IMR-90 (cell line): Measurements from ENCODE around the gene EPHB1. TPM values are rescaled to one million over a fixed set of nuclear protein-coding genes. Genes with fewer than 3 reads are reported as not detected.

Experiments used
- ATAC-seq: fragments of 200-7000 bp; cut with Tn5 transposase; 2 replicates; pipeline ENCODE4 v1.9.1; 2020; ENCODE audit warnings: low read depth, mild to moderate bottlenecking, moderate library complexity
- BruUV-seq: library from RNA; stranded (reverse); fragments of 400-500 nt; replicated peaks from 2 replicates; lab custom pipeline; 2021; lab: Mats Ljungman, UMichigan
- CTCF ChIA-PET: fragments of 300-600 bp; formaldehyde crosslinking; extraction: SDS; loops from one replicate; lab custom pipeline; 2021; ENCODE audit warnings: antibody characterized with exemption; lab: Yijun Ruan, JAX
- POLR2A ChIA-PET: fragments of 300-600 bp; sonication (Branson Sonifier 250); formaldehyde crosslinking; loops from one replicate; lab custom pipeline; 2022; ENCODE audit warnings: antibody characterized with exemption; ENCODE audit not compliant: unreplicated experiment; lab: Charles Lee
- DNase-seq: peaks from one replicate; pipeline ENCODE4 v3.0.0; 2013
- H2AFZ ChIP-seq: replicated peaks from 2 replicates; pipeline ENCODE3; 2013; ENCODE audit warnings: low read length, mild to moderate bottlenecking; ENCODE audit not compliant: poor library complexity
- H2AK5ac ChIP-seq: 2 replicates; pipeline ENCODE4 v1.6.1; 2013; ENCODE audit warnings: low read depth, low read length, inconsistent platforms
- H2AK9ac ChIP-seq: replicated peaks from 2 replicates; pipeline ENCODE3; 2013; ENCODE audit warnings: mild to moderate bottlenecking, low read depth, low read length, moderate library complexity; ENCODE audit not compliant: poor library complexity
- H2BK120ac ChIP-seq: 2 replicates; pipeline ENCODE4 v1.6.1; 2013; ENCODE audit warnings: low read depth, low read length, inconsistent platforms
- H2BK15ac ChIP-seq: 3 replicates; pipeline ENCODE4 v1.6.1; 2013; ENCODE audit warnings: low read depth, low read length, inconsistent platforms
- H2BK20ac ChIP-seq: 2 replicates; pipeline ENCODE4 v1.6.1; 2013; ENCODE audit warnings: low read depth, mild to moderate bottlenecking, inconsistent platforms, low read length, moderate library complexity
- H2BK5ac ChIP-seq: 2 replicates; pipeline ENCODE4 v1.6.1; 2013; ENCODE audit warnings: mild to moderate bottlenecking, low read depth, low read length, inconsistent platforms; ENCODE audit not compliant: poor library complexity, severe bottlenecking
- H3K14ac ChIP-seq: replicated peaks from 2 replicates; pipeline ENCODE4 v1.6.1; 2013; ENCODE audit warnings: low read depth, low read length, inconsistent platforms
- H3K18ac ChIP-seq: 2 replicates; pipeline ENCODE4 v1.6.1; 2013; ENCODE audit warnings: low read depth, low read length, control low read depth
- H3K23ac ChIP-seq: 2 replicates; pipeline ENCODE4 v1.6.1; 2013; ENCODE audit warnings: low read depth, low read length, inconsistent platforms
- H3K27ac ChIP-seq: 2 replicates; pipeline ENCODE4 v1.5.1; 2013; ENCODE audit warnings: mild to moderate bottlenecking, control low read depth, low read length; ENCODE audit not compliant: insufficient read depth
- H3K27me3 ChIP-seq: 2 replicates; pipeline ENCODE4 v1.6.1; 2013; ENCODE audit warnings: low read length; ENCODE audit not compliant: control insufficient read depth, insufficient read depth
- H3K36me3 ChIP-seq: 2 replicates; pipeline ENCODE4 v1.6.1; 2013; ENCODE audit warnings: low read length, mixed read lengths; ENCODE audit not compliant: control insufficient read depth, insufficient read depth
- H3K4ac ChIP-seq: 2 replicates; pipeline ENCODE4 v1.6.1; 2013; ENCODE audit warnings: low read depth, low read length, inconsistent platforms
- H3K4me1 ChIP-seq: 2 replicates; pipeline ENCODE4 v1.6.1; 2013; ENCODE audit warnings: low read length, mixed read lengths; ENCODE audit not compliant: control insufficient read depth, insufficient read depth
- H3K4me2 ChIP-seq: 2 replicates; pipeline ENCODE4 v1.6.1; 2013; ENCODE audit warnings: low read depth, mild to moderate bottlenecking, control low read depth, low read length, moderate library complexity
- H3K4me3 ChIP-seq: 2 replicates; pipeline ENCODE4 v1.5.1; 2013; ENCODE audit warnings: low read depth, mild to moderate bottlenecking, control low read depth, low read length, moderate library complexity; ENCODE audit not compliant: insufficient read depth
- H3K56ac ChIP-seq: 2 replicates; pipeline ENCODE4 v1.6.1; 2013; ENCODE audit warnings: low read length, inconsistent platforms; ENCODE audit not compliant: insufficient read depth; ENCODE audit errors: extremely low read depth
- H3K79me1 ChIP-seq, 2 experiments: 2 replicates each; pipeline ENCODE4 v1.6.1; 2013; ENCODE audit warnings: low read length in 2 of 2, inconsistent platforms in 1 of 2, low read depth in 1 of 2
- H3K9ac ChIP-seq: 2 replicates; pipeline ENCODE4 v1.6.1; 2013; ENCODE audit warnings: low read depth, low read length, control low read depth
- H3K9me1 ChIP-seq: 2 replicates; pipeline ENCODE4 v1.6.1; 2013; ENCODE audit warnings: low read length, inconsistent platforms; ENCODE audit not compliant: insufficient read depth
- H3K9me3 ChIP-seq: 2 replicates; pipeline ENCODE4 v1.6.1; 2013; ENCODE audit warnings: low read length; ENCODE audit not compliant: control insufficient read depth, insufficient read depth
- H4K20me1 ChIP-seq: 2 replicates; pipeline ENCODE4 v1.6.1; 2013; ENCODE audit warnings: low read length, inconsistent platforms; ENCODE audit not compliant: insufficient read depth
- H4K5ac ChIP-seq: 2 replicates; pipeline ENCODE4 v1.6.1; 2013; ENCODE audit warnings: mild to moderate bottlenecking, low read depth, low read length, control low read depth
- H4K8ac ChIP-seq, 2 experiments: 2 replicates each; pipeline ENCODE4 v1.6.1; 2013; ENCODE audit warnings: low read depth in 2 of 2, low read length in 2 of 2, control low read depth in 1 of 2, inconsistent platforms in 1 of 2
- H4K91ac ChIP-seq: 2 replicates; pipeline ENCODE4 v1.6.1; 2013; ENCODE audit warnings: low read depth, low read length, inconsistent platforms; ENCODE audit not compliant: insufficient read depth
- BHLHE40 ChIP-seq: fragments of 150-350 bp; IDR thresholded peaks from 2 replicates; pipeline ENCODE4 v1.6.1; 2016; ENCODE audit warnings: mild to moderate bottlenecking, low read depth, low read length
- CEBPB ChIP-seq: IDR thresholded peaks from 2 replicates; pipeline ENCODE4 v1.6.1; 2012; ENCODE audit warnings: low read depth, low read length, improper control_type of control experiment
- CHD1 ChIP-seq: IDR thresholded peaks from 2 replicates; pipeline ENCODE4 v1.6.1; 2012; ENCODE audit warnings: low read depth, low read length, improper control_type of control experiment
- ELK1 ChIP-seq: fragments of 150-350 bp; IDR thresholded peaks from 2 replicates; pipeline ENCODE4 v1.6.1; 2016; ENCODE audit warnings: low read depth, mild to moderate bottlenecking, low read length, moderate library complexity, borderline replicate concordance
- MAFK ChIP-seq: IDR thresholded peaks from 2 replicates; pipeline ENCODE4 v1.6.1; 2012; ENCODE audit warnings: low read depth, low read length, improper control_type of control experiment
- MXI1 ChIP-seq: IDR thresholded peaks from 2 replicates; pipeline ENCODE4 v1.6.1; 2012; ENCODE audit warnings: low read depth, mild to moderate bottlenecking, low read length, moderate library complexity, borderline replicate concordance
- NFE2L2 ChIP-seq: fragments of 150-350 bp; IDR thresholded peaks from 2 replicates; pipeline ENCODE4 v1.6.1; 2016; ENCODE audit warnings: low read depth, mild to moderate bottlenecking, low read length
- POLR2A ChIP-seq: IDR thresholded peaks from 2 replicates; pipeline ENCODE4 v1.6.1; 2012; ENCODE audit warnings: mild to moderate bottlenecking, low read depth, low read length
- RAD21 ChIP-seq: IDR thresholded peaks from 2 replicates; pipeline ENCODE4 v1.6.1; 2012; ENCODE audit warnings: low read length, improper control_type of control experiment
- RCOR1 ChIP-seq: IDR thresholded peaks from 2 replicates; pipeline ENCODE4 v1.6.1; 2012; ENCODE audit warnings: mild to moderate bottlenecking, low read length, improper control_type of control experiment; ENCODE audit not compliant: insufficient replicate concordance
- USF2 ChIP-seq: fragments of 150-350 bp; IDR thresholded peaks from 2 replicates; pipeline ENCODE4 v1.6.1; 2017; ENCODE audit warnings: mild to moderate bottlenecking, antibody characterized with exemption, low read length, low read depth
- WGBS, 2 experiments: methylation state at CpG; one replicate each; pipeline versions ENCODE4 v1.1.5 to v1.1.7; 2013; ENCODE audit warnings: missing lambda C conversion rate in 2 of 2; ENCODE audit not compliant: insufficient read length in 1 of 2; ENCODE audit errors: extremely low coverage in 2 of 2; 5-methylcytosine and 5-hydroxymethylcytosine counted together
- dilution Hi-C: fragments of 300-500 bp; cut with HindIII; formaldehyde crosslinking; loops from one replicate; pipeline ENCODE4 v1.14.3; 2018; ENCODE audit warnings: low sequenced_read_pairs; ENCODE audit not compliant: unreplicated experiment
- in situ Hi-C: fragments of 300-500 bp; cut with MboI; formaldehyde crosslinking; loops from 3 replicates; pipeline ENCODE4 v1.14.3; 2019; ENCODE audit warnings: low sequenced_read_pairs, inconsistent platforms, mixed read lengths
- intact Hi-C: fragments of 100-400 bp; cut with micrococcal nuclease; formaldehyde crosslinking; loops from 2 replicates; pipeline ENCODE4 v1.10.0; 2022
- polyA plus RNA-seq, 3 experiments: library from polyadenylated mRNA; depleted of rRNA; stranded (reverse); fragments of >200 nt; gene quantifications; 2 replicates each; pipeline ENCODE4 v1.2.3, GENCODE V29; 2012; ENCODE audit warnings: low replicate concordance in 1 of 3
- total RNA-seq: library from RNA; depleted of rRNA; stranded (reverse); fragments of >200 nt; gene quantifications from 2 replicates; pipeline ENCODE4 v1.2.3, GENCODE V29; 2012

Gene EPHB1
- total and polyA plus RNA-seq, 2 of the 4 experiments (the other 2 are of a cell fraction) = 0.17 to 0.36 TPM

GRCh38 chr3:134795746-134796280 lies 753 bp downstream of the EPHB1 start:
- no peak overlapping the region for H3K18ac ChIP-seq
- no peak overlapping the region for H4K5ac ChIP-seq
- no peaks in the 10 kb centered on the region; the same call in 1 of the 2 replicates for H4K20me1 ChIP-seq
- no peak overlapping the region for H2BK5ac ChIP-seq
- ChIA-PET CTCF (interaction anchor here (1.5 kb wide), 1 partner anchor 195 kb away, joined by 6 read pairs; no protein-coding TSS in a partner anchor), POLR2A (no interaction called here)
- no TSS peak for BruUV-seq
- DNase-seq (peak; percentile 8), ATAC-seq (no peak; the same call in 1 of the 2 replicates)
- no peaks in the 10 kb centered on the region for H3K9me3 ChIP-seq
- H4K91ac ChIP-seq = no peak overlapping the region
- H3K27ac ChIP-seq = no peak overlapping the region
- no peak overlapping the region for H2BK120ac ChIP-seq
- no peak overlapping the region for H3K56ac ChIP-seq
- H3K4me3 ChIP-seq = peak overlapping the region; percentile 47
- peaks cover 51% of the 10 kb centered on the region for H3K27me3 ChIP-seq
- WGBS, 2 experiments = 1% methylated on average over 38 of the region's 50 CpGs; no CpG with 5 or more reads in 1 of the 2 experiments
- in situ Hi-C loops (loop anchor here (5.0 to 25.0 kb wide), 2 partner anchors 1096 to 1241 kb away; no protein-coding TSS in a partner anchor), intact Hi-C loops (loop anchor here (1.0 to 10.0 kb wide), 4 partner anchors 195 to 1249 kb away; no protein-coding TSS in a partner anchor), dilution Hi-C loops (no loop called here)
- H2AK9ac ChIP-seq = no peak overlapping the region
- no peaks in the 10 kb centered on the region for H3K36me3 ChIP-seq
- H3K9ac ChIP-seq = no peak overlapping the region
- peak overlapping the region; percentile 93 for H2AFZ ChIP-seq
- no peaks in the 10 kb centered on the region for H3K79me1 ChIP-seq
- no peak overlapping the region for H2BK15ac ChIP-seq
- no peak overlapping the region for H4K8ac ChIP-seq
- no peak overlapping the region for H2AK5ac ChIP-seq
- TF ChIP-seq MXI1 (no peak), RAD21 (no peak), USF2 (no peak), BHLHE40 (no peak), NFE2L2 (no peak), CEBPB (no peak), ELK1 (no peak), CHD1 (no peak), MAFK (no peak), RCOR1 (no peak), POLR2A (no peak)
- no peak overlapping the region for H3K23ac ChIP-seq
- no peaks in the 10 kb centered on the region for H3K9me1 ChIP-seq
- no peak overlapping the region for H3K4ac ChIP-seq
- no peak overlapping the region for H2BK20ac ChIP-seq
- H3K14ac ChIP-seq = no peak overlapping the region
- H3K4me2 ChIP-seq = peak overlapping the region; percentile 82
- H3K4me1 ChIP-seq = peaks cover 1% of the 10 kb centered on the region; the same call in 1 of the 2 replicates
